CD8-positive, alpha-beta memory T cell (primary cell): ENCODE results near the gene PRKAG2. TPM values are rescaled to one million over a fixed set of nuclear protein-coding genes. Genes with fewer than 3 reads are reported as not detected.

Experiments used
- CTCF ChIA-PET: fragments of 350-600 bp; sonication (Branson Sonifier 250); formaldehyde crosslinking; loops from one replicate; lab custom pipeline; 2021; ENCODE audit warnings: antibody characterized with exemption; lab: Charles Lee
- POLR2A ChIA-PET: fragments of 350-600 bp; sonication (Branson Sonifier 250); formaldehyde crosslinking; loops from one replicate; lab custom pipeline; 2021; ENCODE audit warnings: antibody characterized with exemption; lab: Charles Lee
- DNase-seq, 5 donors: peaks; one replicate each; pipeline versions ENCODE4 v3.0.0 to v3.0.0-alpha.2; 2020 to 2022; ENCODE audit warnings: mixed read lengths in 1 of 5
- H3K27ac ChIP-seq: one replicate; pipeline ENCODE4 v1.7.0; 2013; ENCODE audit warnings: low read depth, mild to moderate bottlenecking, low read length, moderate library complexity
- H3K27me3 ChIP-seq: 2 replicates; pipeline ENCODE4 v1.7.0; 2013; ENCODE audit warnings: low read length, mild to moderate bottlenecking; ENCODE audit not compliant: insufficient read depth, poor library complexity, severe bottlenecking
- H3K36me3 ChIP-seq: 2 replicates; pipeline ENCODE4 v1.7.0; 2013; ENCODE audit warnings: mild to moderate bottlenecking, low read length, moderate library complexity; ENCODE audit not compliant: insufficient read depth
- H3K4me1 ChIP-seq: 2 replicates; pipeline ENCODE4 v1.7.0; 2013; ENCODE audit warnings: mild to moderate bottlenecking, low read length, moderate library complexity; ENCODE audit not compliant: insufficient read depth
- H3K4me3 ChIP-seq: 2 replicates; pipeline ENCODE4 v1.7.0; 2013; ENCODE audit warnings: mild to moderate bottlenecking, low read length
- H3K9me3 ChIP-seq: 2 replicates; pipeline ENCODE4 v1.7.0; 2013; ENCODE audit warnings: mild to moderate bottlenecking, low read length
- H3K27ac Mint-ChIP-seq, 8 donors: one replicate each; pipeline ENCODE4 v1.8.0; 2020 to 2021; ENCODE audit warnings: mixed read lengths in 8 of 8, mild to moderate bottlenecking in 6 of 8, inconsistent platforms in 3 of 8, moderate library complexity in 3 of 8
- H3K27me3 Mint-ChIP-seq, 2 donors: one replicate each; pipeline ENCODE4 v1.8.0; 2020 to 2021; ENCODE audit warnings: mixed read lengths in 2 of 2, mild to moderate bottlenecking in 1 of 2, moderate library complexity in 1 of 2
- H3K36me3 Mint-ChIP-seq, 3 donors: one replicate each; pipeline ENCODE4 v1.8.0; 2020 to 2021; ENCODE audit warnings: mixed read lengths in 3 of 3, inconsistent platforms in 1 of 3, mild to moderate bottlenecking in 1 of 3
- H3K4me1 Mint-ChIP-seq, 3 donors: one replicate each; pipeline ENCODE4 v1.8.0; 2020 to 2021; ENCODE audit warnings: mixed read lengths in 3 of 3, inconsistent platforms in 1 of 3, mild to moderate bottlenecking in 1 of 3
- H3K4me3 Mint-ChIP-seq, 7 donors: one replicate each; pipeline ENCODE4 v1.8.0; 2020 to 2021; ENCODE audit warnings: mixed read lengths in 7 of 7, mild to moderate bottlenecking in 6 of 7, moderate library complexity in 4 of 7, inconsistent platforms in 2 of 7
- H3K9me3 Mint-ChIP-seq, 5 donors: one replicate each; pipeline ENCODE4 v1.8.0; 2020 to 2022; ENCODE audit warnings: mixed read lengths in 5 of 5, mild to moderate bottlenecking in 3 of 5, moderate library complexity in 2 of 5, inconsistent platforms in 1 of 5
- polyA plus RNA-seq: library from polyadenylated mRNA; unstranded; fragments of 300-500 nt; fragmentation: Illumina TruSeq; gene quantifications from one replicate; pipeline ENCODE4 v1.2.3, GENCODE V29; 2021
- total RNA-seq, 2 experiments: library from RNA; stranded (reverse); gene quantifications; one replicate each; pipeline ENCODE4 v1.2.3, GENCODE V29; 2021

PRKAG2 gene
- total and polyA plus RNA-seq, 3 experiments from 2014 or later: 23.1 to 31.4 (median 27.2) TPM

DNA sequence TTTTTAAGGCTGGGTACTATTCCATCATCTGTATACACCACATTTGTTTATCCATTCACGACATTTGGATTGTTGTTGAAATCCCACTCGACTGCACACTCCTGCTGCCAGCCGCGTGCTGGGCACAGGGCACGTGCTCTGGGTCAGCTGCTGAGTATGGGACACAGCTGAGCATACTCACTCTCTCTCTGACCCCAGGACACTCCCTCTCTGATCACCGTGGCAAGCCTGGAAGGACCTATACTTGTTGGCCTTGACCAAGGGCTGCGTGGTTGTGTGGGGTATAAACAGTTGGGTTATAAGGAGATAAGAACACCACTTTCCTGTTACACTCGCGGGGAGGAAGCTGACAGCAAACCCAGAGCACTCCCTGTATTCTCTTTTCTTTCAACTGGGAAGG lies 204.2 kb downstream of the PRKAG2 start:
- no peak overlapping the region for H3K27ac ChIP-seq
- H3K36me3 ChIP-seq: peaks cover 4% of the 10 kb centered on the region
- H3K27me3 ChIP-seq: no peaks in the 10 kb centered on the region
- Mint-ChIP-seq H3K4me3 (no peak overlapping the region), H3K9me3 (peaks cover 0 to 3% (median under 1%) of the 10 kb centered on the region in 5 donors), H3K36me3 (peaks cover 16 to 55% (median 27%) of the 10 kb centered on the region in 3 donors), H3K27me3 (peaks cover 0 to 2% of the 10 kb centered on the region in 2 donors), H3K27ac (peak overlapping the region in 1 of 8 donors; percentile 12), H3K4me1 (peaks cover 0 to 3% (median 0%) of the 10 kb centered on the region in 3 donors)
- no peak overlapping the region for H3K4me3 ChIP-seq
- H3K4me1 ChIP-seq: no peaks in the 10 kb centered on the region
- CTCF ChIA-PET: no interaction called here
- no peak for DNase-seq
- no peaks in the 10 kb centered on the region for H3K9me3 ChIP-seq
- POLR2A ChIA-PET: no interaction called here

DNA sequence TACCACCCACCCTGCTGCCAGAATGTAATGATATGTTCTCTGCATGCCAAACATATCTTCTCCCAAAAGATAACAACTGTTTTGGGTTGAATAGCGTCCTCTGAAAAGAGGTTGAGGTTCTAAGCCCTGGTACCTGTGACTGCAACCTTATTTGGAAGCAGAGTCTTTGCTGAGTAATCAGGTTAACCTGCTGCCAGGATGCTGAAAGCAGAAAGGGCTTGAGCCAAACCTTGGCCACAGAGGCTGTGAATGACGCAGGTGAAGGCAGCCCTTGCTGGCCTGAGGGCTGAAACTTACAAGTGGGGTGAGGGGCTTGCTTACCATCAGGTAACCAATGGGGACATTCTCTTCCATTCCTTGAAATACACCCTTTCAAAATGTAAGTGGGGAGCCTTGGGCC lies 205.4 kb downstream of the PRKAG2 start:
- Histone ChIP-seq H3K27me3 (no peaks in the 10 kb centered on the region), H3K4me3 (no peak overlapping the region), H3K27ac (no peak overlapping the region), H3K9me3 (no peaks in the 10 kb centered on the region), H3K4me1 (no peaks in the 10 kb centered on the region), H3K36me3 (peaks cover 4% of the 10 kb centered on the region)
- H3K27ac Mint-ChIP-seq: no peak overlapping the region
- CTCF ChIA-PET: no interaction called here
- POLR2A ChIA-PET: no interaction called here
- no peak overlapping the region for H3K4me3 Mint-ChIP-seq
- peaks cover 0 to 2% of the 10 kb centered on the region in 2 donors for H3K27me3 Mint-ChIP-seq
- peaks cover 2 to 8% (median 7%) of the 10 kb centered on the region in 5 donors for H3K9me3 Mint-ChIP-seq
- H3K4me1 Mint-ChIP-seq: peaks cover 4 to 5% (median 4%) of the 10 kb centered on the region in 3 donors
- no peak for DNase-seq
- H3K36me3 Mint-ChIP-seq: peaks cover 17 to 62% (median 36%) of the 10 kb centered on the region in 3 donors

DNA sequence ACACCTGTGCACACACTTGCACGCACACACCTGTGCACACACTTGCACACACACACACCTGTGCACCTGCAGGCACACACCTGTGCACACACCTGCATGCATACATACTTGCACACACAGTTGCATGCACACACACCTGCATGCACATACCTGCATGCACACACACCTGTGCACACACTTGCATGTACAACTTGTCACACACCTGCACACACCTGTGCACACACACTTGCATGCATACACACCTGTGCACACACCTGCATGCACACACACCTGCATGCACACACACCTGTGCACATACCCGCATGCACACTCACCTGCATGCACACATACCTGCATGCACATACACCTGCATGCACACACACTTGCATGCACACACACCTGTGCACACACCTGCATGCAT lies 207.2 kb downstream of the PRKAG2 start:
- Mint-ChIP-seq H3K9me3 (peaks cover 2 to 8% (median 7%) of the 10 kb centered on the region in 5 donors), H3K27me3 (peaks cover 0 to 4% of the 10 kb centered on the region in 2 donors), H3K27ac (no peak overlapping the region), H3K4me1 (peaks cover 4 to 5% (median 4%) of the 10 kb centered on the region in 3 donors), H3K4me3 (no peak overlapping the region), H3K36me3 (peaks cover 17 to 59% (median 36%) of the 10 kb centered on the region in 3 donors)
- ChIA-PET POLR2A (no interaction called here), CTCF (no interaction called here)
- Histone ChIP-seq H3K4me1 (no peaks in the 10 kb centered on the region), H3K27me3 (no peaks in the 10 kb centered on the region), H3K36me3 (peaks cover 4% of the 10 kb centered on the region), H3K4me3 (no peak overlapping the region), H3K27ac (no peak overlapping the region), H3K9me3 (no peaks in the 10 kb centered on the region)
- no peak for DNase-seq

DNA sequence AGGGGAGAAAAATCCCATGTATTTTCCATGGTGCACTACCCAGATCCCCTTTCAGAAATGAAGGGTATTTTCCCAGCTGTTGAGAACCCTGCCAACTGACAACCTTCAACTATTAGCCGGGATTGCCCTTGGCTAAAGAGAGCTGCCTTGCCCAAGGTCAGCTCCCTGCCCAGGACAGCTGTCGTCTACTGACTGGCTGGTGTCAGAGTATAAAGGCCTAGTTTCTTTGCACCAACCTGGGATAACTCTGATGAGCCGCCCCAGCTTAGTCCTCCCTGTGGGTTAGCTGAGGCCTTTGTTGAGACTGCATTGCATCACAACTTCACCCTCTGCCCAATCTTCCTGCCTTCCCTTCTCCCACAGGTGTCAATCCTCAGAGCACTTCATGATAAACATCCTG lies 210.0 kb downstream of the PRKAG2 start:
- no peaks in the 10 kb centered on the region for H3K4me1 ChIP-seq
- H3K36me3 Mint-ChIP-seq: peaks cover 15 to 37% (median 30%) of the 10 kb centered on the region in 3 donors
- no peak overlapping the region for H3K27ac ChIP-seq
- CTCF ChIA-PET: no interaction called here
- H3K9me3 ChIP-seq: no peaks in the 10 kb centered on the region
- peak overlapping the region in 4 of 8 donors; percentile 3 to 86 (median 43) for H3K27ac Mint-ChIP-seq
- H3K4me3 Mint-ChIP-seq: no peak overlapping the region
- POLR2A ChIA-PET: no interaction called here
- H3K4me3 ChIP-seq: no peak overlapping the region
- H3K9me3 Mint-ChIP-seq: peaks cover 2 to 8% (median 7%) of the 10 kb centered on the region in 5 donors
- H3K27me3 Mint-ChIP-seq: peaks cover 0 to 4% of the 10 kb centered on the region in 2 donors
- no peak for DNase-seq
- no peaks in the 10 kb centered on the region for H3K36me3 ChIP-seq
- no peaks in the 10 kb centered on the region for H3K27me3 ChIP-seq
- H3K4me1 Mint-ChIP-seq: peaks cover 4 to 5% (median 4%) of the 10 kb centered on the region in 3 donors

DNA sequence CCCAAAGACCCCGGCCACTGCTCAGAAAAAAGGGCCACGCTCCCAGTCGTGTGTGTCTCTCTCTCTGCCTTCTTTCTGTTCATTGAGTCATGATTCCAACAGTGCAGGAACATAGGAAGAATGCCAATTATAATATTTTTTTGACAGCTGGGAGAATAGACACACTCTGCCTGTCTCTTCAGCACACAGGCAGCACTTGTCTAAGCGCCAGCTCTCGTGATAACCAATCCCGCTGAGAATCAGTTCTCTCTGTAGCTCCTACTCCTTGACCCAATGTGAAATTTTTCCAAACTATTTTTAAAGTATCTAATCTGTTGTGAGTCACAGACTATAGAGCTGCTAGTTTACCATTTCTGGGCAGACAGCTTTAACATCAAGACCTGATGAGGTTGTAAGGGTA lies 211.5 kb downstream of the PRKAG2 start:
- Mint-ChIP-seq H3K27me3 (peaks cover 0 to 4% of the 10 kb centered on the region in 2 donors), H3K4me3 (no peak overlapping the region), H3K4me1 (peaks cover 4 to 5% (median 4%) of the 10 kb centered on the region in 3 donors), H3K27ac (no peak overlapping the region), H3K36me3 (peaks cover 15 to 30% (median 29%) of the 10 kb centered on the region in 3 donors), H3K9me3 (peaks cover 2 to 7% (median 7%) of the 10 kb centered on the region in 5 donors)
- H3K27ac ChIP-seq: no peak overlapping the region
- POLR2A ChIA-PET: no interaction called here
- H3K9me3 ChIP-seq: no peaks in the 10 kb centered on the region
- no peak overlapping the region for H3K4me3 ChIP-seq
- no peaks in the 10 kb centered on the region for H3K36me3 ChIP-seq
- no peaks in the 10 kb centered on the region for H3K4me1 ChIP-seq
- no peaks in the 10 kb centered on the region for H3K27me3 ChIP-seq
- CTCF ChIA-PET: interaction anchor here (1.2 kb wide), 1 partner anchor 19 kb away, joined by 3 read pairs; no protein-coding TSS in a partner anchor
- no peak for DNase-seq

DNA sequence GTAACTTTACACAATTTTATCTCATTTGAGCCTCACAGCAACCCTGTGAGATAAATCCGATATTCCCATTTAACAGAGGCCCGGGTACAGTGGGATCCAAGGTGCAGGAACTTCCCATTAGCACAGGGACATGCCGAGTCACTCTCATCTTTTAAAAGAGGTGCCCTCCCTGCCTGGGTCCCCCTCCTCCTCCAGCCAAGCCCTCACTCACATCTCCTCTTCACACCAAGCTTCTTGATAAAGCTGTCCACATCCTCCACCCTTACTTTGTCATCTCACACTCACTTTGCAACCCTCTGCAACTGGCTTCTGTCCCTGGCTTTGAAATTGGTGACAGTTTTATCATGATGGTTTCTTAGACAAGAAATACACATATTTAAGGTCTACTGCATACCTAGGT lies 212.6 kb downstream of the PRKAG2 start:
- CTCF ChIA-PET: no interaction called here
- H3K4me1 Mint-ChIP-seq: peaks cover 4 to 5% (median 4%) of the 10 kb centered on the region in 3 donors

DNA sequence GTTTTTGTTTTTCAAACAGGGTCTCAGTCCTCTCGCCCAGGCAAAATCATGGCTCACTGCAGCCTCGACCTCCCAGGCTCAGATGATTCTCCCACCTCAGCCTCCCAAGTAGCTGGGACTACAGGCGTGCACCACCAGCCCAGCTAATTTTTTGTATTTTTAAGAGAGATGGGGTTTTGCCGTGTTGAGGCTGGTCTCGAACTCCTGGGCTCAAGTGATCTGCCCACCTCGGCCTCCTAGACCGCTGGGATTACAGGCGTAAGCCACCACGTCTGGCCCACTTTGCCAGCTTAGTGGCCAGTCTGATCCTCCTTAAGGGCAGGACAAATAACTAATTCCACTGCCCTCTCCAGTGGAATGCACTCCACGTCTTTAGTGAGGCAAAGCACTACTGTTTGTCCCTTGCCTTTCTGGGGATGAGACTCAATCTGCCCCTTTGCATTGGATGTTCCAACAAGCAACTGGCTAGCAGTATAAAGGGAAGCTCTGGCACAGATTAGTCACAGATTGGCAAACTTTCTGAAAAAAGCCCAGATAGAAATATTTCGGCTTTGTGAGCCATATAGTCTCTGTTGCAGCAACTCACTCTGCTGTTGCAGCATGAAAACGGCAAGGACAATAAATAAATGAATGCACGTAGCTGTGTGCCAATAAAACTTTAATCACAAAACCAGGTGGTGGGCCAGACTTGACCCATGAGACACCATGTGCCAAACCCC lies 213.4 kb downstream of the PRKAG2 start:
- H3K27me3 ChIP-seq: no peaks in the 10 kb centered on the region
- H3K36me3 ChIP-seq: no peaks in the 10 kb centered on the region
- Mint-ChIP-seq H3K4me1 (peaks cover 1 to 5% (median 4%) of the 10 kb centered on the region in 3 donors), H3K27ac (peak overlapping the region in 1 of 8 donors; percentile 60), H3K27me3 (peaks cover 0 to 1% of the 10 kb centered on the region in 2 donors), H3K9me3 (peaks cover 0 to 7% (median 5%) of the 10 kb centered on the region in 5 donors), H3K36me3 (peaks cover 6 to 19% (median 17%) of the 10 kb centered on the region in 3 donors), H3K4me3 (no peak overlapping the region)
- no peaks in the 10 kb centered on the region for H3K9me3 ChIP-seq
- POLR2A ChIA-PET: no interaction called here
- no peak overlapping the region for H3K27ac ChIP-seq
- CTCF ChIA-PET: no interaction called here
- no peak overlapping the region for H3K4me3 ChIP-seq
- H3K4me1 ChIP-seq: no peaks in the 10 kb centered on the region
- no peak for DNase-seq

More for the DNA sequence above, 212.6 kb downstream of the PRKAG2 start:
- Mint-ChIP-seq H3K27ac (peak overlapping the region in 1 of 8 donors; percentile 51), H3K9me3 (peaks cover 2 to 7% (median 7%) of the 10 kb centered on the region in 5 donors), H3K27me3 (peaks cover 0 to 4% of the 10 kb centered on the region in 2 donors), H3K36me3 (peaks cover 11 to 26% (median 24%) of the 10 kb centered on the region in 3 donors), H3K4me3 (peak overlapping the region in 1 of 7 donors; percentile 38)
- Histone ChIP-seq H3K9me3 (no peaks in the 10 kb centered on the region), H3K27me3 (no peaks in the 10 kb centered on the region), H3K36me3 (no peaks in the 10 kb centered on the region), H3K4me1 (no peaks in the 10 kb centered on the region), H3K4me3 (no peak overlapping the region), H3K27ac (no peak overlapping the region)
- POLR2A ChIA-PET: no interaction called here
- DNase-seq: no peak

DNA sequence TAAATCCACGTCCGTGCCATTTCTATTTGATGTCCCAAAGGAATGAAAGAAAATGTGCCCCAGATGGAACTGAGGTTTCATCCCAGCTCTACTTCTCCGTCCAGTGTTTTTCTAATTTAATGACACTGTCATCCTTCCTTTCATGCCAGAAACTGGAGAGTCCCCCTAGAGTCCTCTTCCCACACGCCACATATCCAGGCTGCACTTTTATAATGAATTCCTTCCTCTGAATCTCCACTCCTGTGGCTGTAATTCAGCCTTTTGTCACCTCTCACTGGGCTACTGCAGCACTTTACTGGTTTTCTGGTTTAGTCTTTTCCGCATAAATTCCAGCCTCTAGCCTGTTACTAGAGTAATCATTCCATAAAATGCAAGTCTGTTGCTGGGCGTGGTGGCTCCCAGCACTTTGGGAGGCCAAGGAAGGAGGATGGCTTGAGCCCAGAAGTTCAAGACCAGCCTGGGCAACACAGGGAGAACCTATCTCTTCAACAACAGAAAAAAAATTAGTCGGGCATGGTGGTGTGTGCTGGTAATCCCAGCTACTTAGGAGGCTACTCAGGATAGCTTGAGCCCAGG lies 214.6 kb downstream of the PRKAG2 start:
- Mint-ChIP-seq H3K36me3 (peaks cover 0 to 8% (median 5%) of the 10 kb centered on the region in 3 donors), H3K27ac (no peak overlapping the region), H3K4me3 (no peak overlapping the region), H3K4me1 (peaks cover 1 to 4% (median 3%) of the 10 kb centered on the region in 3 donors), H3K27me3 (peaks cover 0 to 1% of the 10 kb centered on the region in 2 donors), H3K9me3 (peaks cover 0 to 5% (median 3%) of the 10 kb centered on the region in 5 donors)
- H3K36me3 ChIP-seq: no peaks in the 10 kb centered on the region
- no peaks in the 10 kb centered on the region for H3K9me3 ChIP-seq
- DNase-seq: no peak
- ChIA-PET CTCF (no interaction called here), POLR2A (no interaction called here)
- H3K27ac ChIP-seq: no peak overlapping the region
- no peaks in the 10 kb centered on the region for H3K4me1 ChIP-seq
- H3K4me3 ChIP-seq: no peak overlapping the region
- H3K27me3 ChIP-seq: no peaks in the 10 kb centered on the region
